ENCODE data around the gene NR5A1.

The NR5A1 gene

GRCh38 chr9:124530246-124530645 lies 23.0 kb upstream of the NR5A1 start:
- Histone ChIP-seq H3K4me1 (ENCODE audit: insufficient read depth, low read length) (no peaks in the 10 kb centered on the region), H3K9me3 (ENCODE audit: low read length) (no peaks in the 10 kb centered on the region), H2AFZ (ENCODE audit: low read depth, low read length) (no peak overlapping the region), H3K27me3 (ENCODE audit: insufficient read depth, low read length) (no peaks in the 10 kb centered on the region), H3K4me3 (ENCODE audit: low read length) (no peak overlapping the region), H3K36me3 (ENCODE audit: insufficient read depth, low read length) (peaks cover 14% of the 10 kb centered on the region)

DNA sequence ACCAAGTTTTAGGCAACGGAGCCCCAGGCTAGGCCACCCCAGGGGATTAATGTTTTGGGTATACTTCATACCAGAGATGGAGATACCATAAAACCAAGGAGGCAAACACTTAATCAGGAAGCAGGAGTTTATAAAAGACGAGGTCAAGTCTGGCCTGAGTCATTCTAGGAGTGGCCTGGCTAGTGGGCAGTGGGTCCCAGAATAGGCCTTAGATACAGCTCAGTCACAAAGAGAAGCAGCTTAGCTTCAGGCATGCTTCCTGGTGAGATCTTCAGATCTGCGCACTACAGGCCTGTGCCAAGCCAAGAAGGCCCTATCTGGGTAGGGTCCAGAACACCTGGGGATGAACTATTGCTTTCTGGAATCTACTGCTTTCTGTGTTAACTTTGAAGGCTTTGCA lies 20.6 kb upstream of the NR5A1 start:
- Histone ChIP-seq H3K4me3 (ENCODE audit: low read length) (no peak overlapping the region), H3K4me1 (ENCODE audit: insufficient read depth, low read length) (no peaks in the 10 kb centered on the region), H3K27me3 (ENCODE audit: insufficient read depth, low read length) (no peaks in the 10 kb centered on the region), H3K9me3 (ENCODE audit: low read length) (no peaks in the 10 kb centered on the region), H2AFZ (ENCODE audit: low read depth, low read length) (no peak overlapping the region), H3K36me3 (ENCODE audit: insufficient read depth, low read length) (peaks cover 18% of the 10 kb centered on the region)

DNA sequence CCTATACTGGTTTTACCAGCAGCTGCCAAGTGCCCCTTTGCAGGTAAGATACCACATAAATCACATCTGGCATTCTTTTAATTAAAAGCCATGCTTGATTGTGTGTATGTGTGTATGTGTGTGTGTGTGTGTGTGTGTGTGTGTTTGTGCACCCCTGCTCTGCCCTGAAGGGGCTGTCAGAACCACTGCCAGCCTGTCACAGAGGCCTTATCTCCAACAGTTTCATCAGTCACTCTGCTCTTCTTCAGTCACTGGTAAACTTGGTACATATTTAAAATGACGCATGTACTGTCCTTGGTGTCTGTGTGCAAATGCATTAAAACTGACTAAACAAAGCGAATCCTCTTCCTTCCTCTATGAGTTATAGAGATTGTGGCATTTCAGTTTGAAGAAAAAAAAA lies 19.0 kb upstream of the NR5A1 start:
- H3K9me3 ChIP-seq (ENCODE audit: low read length) = no peaks in the 10 kb centered on the region
- H3K4me3 ChIP-seq (ENCODE audit: low read length) = no peak overlapping the region
- H3K36me3 ChIP-seq (ENCODE audit: insufficient read depth, low read length) = peaks cover 18% of the 10 kb centered on the region
- no peak overlapping the region for H2AFZ ChIP-seq (ENCODE audit: low read depth, low read length)
- no peaks in the 10 kb centered on the region for H3K4me1 ChIP-seq (ENCODE audit: insufficient read depth, low read length)
- H3K27me3 ChIP-seq (ENCODE audit: insufficient read depth, low read length) = no peaks in the 10 kb centered on the region

GRCh38 chr9:124522121-124523098 lies 15.2 kb upstream of the NR5A1 start:
- peaks cover 18% of the 10 kb centered on the region for H3K36me3 ChIP-seq (ENCODE audit: insufficient read depth, low read length)
- no peaks in the 10 kb centered on the region for H3K27me3 ChIP-seq (ENCODE audit: insufficient read depth, low read length)
- no peak overlapping the region for H3K4me3 ChIP-seq (ENCODE audit: low read length)
- H3K9me3 ChIP-seq (ENCODE audit: low read length) = no peaks in the 10 kb centered on the region
- no peak overlapping the region for H2AFZ ChIP-seq (ENCODE audit: low read depth, low read length)
- H3K4me1 ChIP-seq (ENCODE audit: insufficient read depth, low read length) = peaks cover 14% of the 10 kb centered on the region

- H3K4me1 ChIP-seq (ENCODE audit: insufficient read depth, low read length) = peaks cover 14% of the 10 kb centered on the region
- no peak overlapping the region for H3K4me3 ChIP-seq (ENCODE audit: low read length)
- H3K9me3 ChIP-seq (ENCODE audit: low read length) = no peaks in the 10 kb centered on the region
- no peaks in the 10 kb centered on the region for H3K27me3 ChIP-seq (ENCODE audit: insufficient read depth, low read length)
- no peak overlapping the region for H2AFZ ChIP-seq (ENCODE audit: low read depth, low read length)
- peaks cover 8% of the 10 kb centered on the region for H3K36me3 ChIP-seq (ENCODE audit: insufficient read depth, low read length)
Observed at GRCh38 chr9:124521142-124521541, 13.9 kb upstream of the NR5A1 start.

GRCh38 chr9:124520206-124520596 lies 13.0 kb upstream of the NR5A1 start:
- no peak overlapping the region for H3K4me3 ChIP-seq (ENCODE audit: low read length)
- no peaks in the 10 kb centered on the region for H3K9me3 ChIP-seq (ENCODE audit: low read length)
- peaks cover 7% of the 10 kb centered on the region for H3K36me3 ChIP-seq (ENCODE audit: insufficient read depth, low read length)
- peaks cover 14% of the 10 kb centered on the region for H3K4me1 ChIP-seq (ENCODE audit: insufficient read depth, low read length)
- no peaks in the 10 kb centered on the region for H3K27me3 ChIP-seq (ENCODE audit: insufficient read depth, low read length)
- H2AFZ ChIP-seq (ENCODE audit: low read depth, low read length) = no peak overlapping the region

GRCh38 chr9:124518116-124518515 lies 10.9 kb upstream of the NR5A1 start:
- no peaks in the 10 kb centered on the region for H3K9me3 ChIP-seq (ENCODE audit: low read length)
- H3K36me3 ChIP-seq (ENCODE audit: insufficient read depth, low read length) = no peaks in the 10 kb centered on the region
- no peak overlapping the region for H3K4me3 ChIP-seq (ENCODE audit: low read length)
- peaks cover 19% of the 10 kb centered on the region for H3K4me1 ChIP-seq (ENCODE audit: insufficient read depth, low read length)
- no peaks in the 10 kb centered on the region for H3K27me3 ChIP-seq (ENCODE audit: insufficient read depth, low read length)
- no peak overlapping the region for H2AFZ ChIP-seq (ENCODE audit: low read depth, low read length)

DNA sequence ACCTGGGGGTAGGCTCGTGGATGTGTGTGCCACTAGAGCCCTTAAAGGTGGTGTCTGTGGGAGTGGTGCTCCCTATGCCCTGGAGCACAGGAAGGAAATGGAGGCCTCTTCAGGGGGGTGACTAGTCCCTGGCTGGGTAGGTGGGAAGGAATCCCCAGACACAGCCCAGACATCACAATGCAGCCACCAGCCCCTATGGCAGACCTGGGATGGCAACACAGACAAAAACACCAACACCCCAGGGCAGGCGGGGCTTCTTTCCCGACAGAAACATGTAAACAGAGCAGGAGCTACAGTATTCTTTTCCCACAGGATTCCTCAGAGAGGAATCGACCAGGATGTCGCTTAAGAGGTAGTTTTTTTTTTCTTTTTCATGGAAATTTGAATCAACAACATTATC lies 10.4 kb upstream of the NR5A1 start:
- H3K4me1 ChIP-seq (ENCODE audit: insufficient read depth, low read length) = peaks cover 21% of the 10 kb centered on the region

DNA sequence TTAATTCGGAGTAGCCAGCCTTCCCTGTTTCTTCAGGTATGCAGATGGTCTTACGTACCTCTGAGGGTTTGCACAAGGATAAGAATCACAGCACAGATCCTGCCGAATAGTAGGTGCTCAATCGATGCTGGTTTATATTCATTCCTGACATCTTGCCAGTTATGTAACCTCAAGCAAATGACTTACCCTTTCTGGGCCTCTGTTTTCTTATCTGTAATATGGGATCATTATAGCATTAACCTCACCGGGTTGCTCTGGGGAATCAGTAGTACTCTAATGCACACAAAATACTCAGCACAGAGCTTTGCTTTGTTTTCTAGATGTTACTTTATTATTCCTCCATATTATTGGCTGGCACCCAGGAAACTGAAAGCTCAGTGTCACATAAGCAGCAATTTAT lies 7.7 kb upstream of the NR5A1 start:
- H3K9me3 ChIP-seq (ENCODE audit: low read length) = no peaks in the 10 kb centered on the region
- H3K4me3 ChIP-seq (ENCODE audit: low read length) = no peak overlapping the region
- H2AFZ ChIP-seq (ENCODE audit: low read depth, low read length) = no peak overlapping the region
- peaks cover 17% of the 10 kb centered on the region for H3K4me1 ChIP-seq (ENCODE audit: insufficient read depth, low read length)
- no peaks in the 10 kb centered on the region for H3K36me3 ChIP-seq (ENCODE audit: insufficient read depth, low read length)
- H3K27me3 ChIP-seq (ENCODE audit: insufficient read depth, low read length) = no peaks in the 10 kb centered on the region

More for the DNA sequence above, 10.4 kb upstream of the NR5A1 start:
- Histone ChIP-seq H2AFZ (ENCODE audit: low read depth, low read length) (no peak overlapping the region), H3K4me3 (ENCODE audit: low read length) (no peak overlapping the region), H3K9me3 (ENCODE audit: low read length) (no peaks in the 10 kb centered on the region), H3K27me3 (ENCODE audit: insufficient read depth, low read length) (no peaks in the 10 kb centered on the region), H3K36me3 (ENCODE audit: insufficient read depth, low read length) (no peaks in the 10 kb centered on the region)

- H3K9me3 ChIP-seq (ENCODE audit: low read length) = no peaks in the 10 kb centered on the region
- no peaks in the 10 kb centered on the region for H3K36me3 ChIP-seq (ENCODE audit: insufficient read depth, low read length)
- peaks cover 16% of the 10 kb centered on the region for H3K4me1 ChIP-seq (ENCODE audit: insufficient read depth, low read length)
- no peak overlapping the region for H3K4me3 ChIP-seq (ENCODE audit: low read length)
- no peak overlapping the region for H2AFZ ChIP-seq (ENCODE audit: low read depth, low read length)
- no peaks in the 10 kb centered on the region for H3K27me3 ChIP-seq (ENCODE audit: insufficient read depth, low read length)
Observed at GRCh38 chr9:124514125-124514524, 6.9 kb upstream of the NR5A1 start.

GRCh38 chr9:124513376-124513994 lies 6.3 kb upstream of the NR5A1 start:
- Histone ChIP-seq H2AFZ (ENCODE audit: low read depth, low read length) (no peak overlapping the region), H3K4me1 (ENCODE audit: insufficient read depth, low read length) (peaks cover 16% of the 10 kb centered on the region), H3K36me3 (ENCODE audit: insufficient read depth, low read length) (no peaks in the 10 kb centered on the region), H3K27me3 (ENCODE audit: insufficient read depth, low read length) (no peaks in the 10 kb centered on the region), H3K9me3 (ENCODE audit: low read length) (no peaks in the 10 kb centered on the region), H3K4me3 (ENCODE audit: low read length) (no peak overlapping the region)

- no peaks in the 10 kb centered on the region for H3K36me3 ChIP-seq (ENCODE audit: insufficient read depth, low read length)
- H3K27me3 ChIP-seq (ENCODE audit: insufficient read depth, low read length) = peaks cover 5% of the 10 kb centered on the region
- H3K4me3 ChIP-seq (ENCODE audit: low read length) = no peak overlapping the region
- H2AFZ ChIP-seq (ENCODE audit: low read depth, low read length) = no peak overlapping the region
- H3K4me1 ChIP-seq (ENCODE audit: insufficient read depth, low read length) = peaks cover 16% of the 10 kb centered on the region
- no peaks in the 10 kb centered on the region for H3K9me3 ChIP-seq (ENCODE audit: low read length)
Observed at GRCh38 chr9:124512806-124513204, 5.6 kb upstream of the NR5A1 start.

GRCh38 chr9:124511891-124512805 lies 4.9 kb upstream of the NR5A1 start:
- no peak overlapping the region for H2AFZ ChIP-seq (ENCODE audit: low read depth, low read length)
- no peaks in the 10 kb centered on the region for H3K36me3 ChIP-seq (ENCODE audit: insufficient read depth, low read length)
- H3K4me1 ChIP-seq (ENCODE audit: insufficient read depth, low read length) = peaks cover 16% of the 10 kb centered on the region
- no peak overlapping the region for H3K4me3 ChIP-seq (ENCODE audit: low read length)
- peaks cover 11% of the 10 kb centered on the region for H3K27me3 ChIP-seq (ENCODE audit: insufficient read depth, low read length)
- no peaks in the 10 kb centered on the region for H3K9me3 ChIP-seq (ENCODE audit: low read length)
